Measurements from ENCODE around the gene GPC1.

The GPC1 gene

DNA sequence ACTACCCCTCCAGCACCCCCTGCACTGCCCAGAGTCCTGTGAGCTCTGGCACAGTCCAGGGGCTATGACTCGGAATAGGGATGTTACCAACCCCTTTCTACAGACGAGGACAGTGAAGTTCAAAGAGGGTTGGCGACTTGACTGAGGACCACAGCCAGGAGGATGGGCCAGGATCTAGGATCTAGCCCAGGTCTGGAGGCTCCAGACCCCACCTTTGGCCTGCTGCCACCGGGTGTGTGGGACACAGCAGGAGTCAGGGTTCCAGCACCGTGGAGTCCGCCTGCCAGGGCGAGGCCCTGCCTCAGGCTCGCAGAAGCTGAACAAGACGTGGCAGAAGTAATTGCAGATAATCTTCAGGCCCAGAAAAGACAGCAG is 37.9 kb upstream of the GPC1 start:
- Histone ChIP-seq H3K27me3 (ENCODE audit: insufficient read depth, low read length) (peaks cover 1% of the 10 kb centered on the region; the same call in 1 of the 2 replicates), H3K9me3 (ENCODE audit: low read length) (no peaks in the 10 kb centered on the region)
- TF ChIP-seq EZH2 (IDR thresholded peaks at IDR 0.05; ENCODE audit: borderline replicate concordance, low read length) (no peak), CTCF (IDR thresholded peaks at IDR 0.05; ENCODE audit: low read length) (no peak)

DNA sequence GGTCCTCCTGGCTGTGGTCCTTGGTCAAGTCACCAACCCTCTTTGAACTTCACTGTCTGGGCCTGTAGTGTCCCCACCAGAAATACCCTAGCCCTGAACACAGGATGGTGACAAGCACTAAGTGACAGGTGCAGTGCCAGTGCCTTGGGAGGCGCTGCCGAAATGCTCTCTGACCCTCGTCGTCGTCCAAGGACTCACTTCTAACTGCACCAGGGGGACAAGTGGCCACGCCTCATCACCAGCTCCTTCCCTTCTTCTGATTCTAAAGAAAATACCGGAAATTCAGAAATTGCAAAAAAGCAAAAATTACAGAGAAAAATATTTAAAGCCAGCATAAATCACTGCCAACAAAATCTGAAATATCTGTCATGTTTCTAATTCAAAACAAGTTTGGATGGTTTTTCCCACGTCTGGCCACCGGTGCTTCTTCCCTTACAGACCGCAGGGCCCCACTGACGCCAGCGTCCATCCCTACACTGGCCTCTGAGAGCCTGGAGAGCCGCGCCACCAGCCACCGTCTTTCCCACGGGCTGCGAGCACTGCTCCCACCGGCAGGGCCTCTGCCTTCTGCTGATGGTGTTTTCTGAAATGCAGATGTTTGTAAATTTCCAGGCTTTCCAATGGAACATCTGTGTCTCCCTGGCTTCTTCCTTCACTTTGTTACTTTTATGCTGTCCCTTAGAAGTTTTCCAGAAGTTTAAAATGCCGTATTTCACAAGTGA is 37.4 kb upstream of the GPC1 start:
- H4K20me1 ChIP-seq (ENCODE audit: insufficient read depth, low read length), result no peaks in the 10 kb centered on the region
- no peak overlapping the region for H3K27ac ChIP-seq (ENCODE audit: low read depth, low read length, poor library complexity, severe bottlenecking)
- H3K4me3 ChIP-seq (ENCODE audit: low read depth, low read length, poor library complexity, severe bottlenecking), result no peak overlapping the region
- peaks cover 5% of the 10 kb centered on the region; the same call in 1 of the 2 replicates for H3K27me3 ChIP-seq (ENCODE audit: insufficient read depth, low read length)
- no peak overlapping the region for H3K4me2 ChIP-seq (ENCODE audit: low read length)
- no peak overlapping the region for H2AFZ ChIP-seq (ENCODE audit: low read length)
- no peak for TF ChIP-seq EZH2 (IDR thresholded peaks at IDR 0.05; ENCODE audit: borderline replicate concordance, low read length)
- TF ChIP-seq CTCF (IDR thresholded peaks at IDR 0.05; ENCODE audit: low read length), result no peak
- no peaks in the 10 kb centered on the region for H3K36me3 ChIP-seq (ENCODE audit: insufficient read depth, low read length)
- no peaks in the 10 kb centered on the region for H3F3A ChIP-seq (ENCODE audit: insufficient read depth, low read length)
- no peaks in the 10 kb centered on the region for H3K9me3 ChIP-seq (ENCODE audit: low read length)
- H3K9me2 ChIP-seq (ENCODE audit: low read depth, low read length), result no peaks in the 10 kb centered on the region
- H3K9ac ChIP-seq (ENCODE audit: low read length), result no peak overlapping the region
- no peaks in the 10 kb centered on the region for H3K79me2 ChIP-seq (ENCODE audit: insufficient read depth, low read length)
- H3K4me1 ChIP-seq (ENCODE audit: insufficient read depth, low read length, severe bottlenecking), result no peaks in the 10 kb centered on the region

More for the DNA sequence above, 37.9 kb upstream of the GPC1 start:
- Histone ChIP-seq H4K20me1 (ENCODE audit: insufficient read depth, low read length) (no peaks in the 10 kb centered on the region), H3K4me2 (ENCODE audit: low read length) (no peak overlapping the region), H3K79me2 (ENCODE audit: insufficient read depth, low read length) (no peaks in the 10 kb centered on the region), H3K4me1 (ENCODE audit: insufficient read depth, low read length, severe bottlenecking) (no peaks in the 10 kb centered on the region), H3K27ac (ENCODE audit: low read depth, low read length, poor library complexity, severe bottlenecking) (no peak overlapping the region), H3K9ac (ENCODE audit: low read length) (no peak overlapping the region), H3K36me3 (ENCODE audit: insufficient read depth, low read length) (no peaks in the 10 kb centered on the region), H3K9me2 (ENCODE audit: low read depth, low read length) (no peaks in the 10 kb centered on the region), H3F3A (ENCODE audit: insufficient read depth, low read length) (no peaks in the 10 kb centered on the region), H3K4me3 (ENCODE audit: low read depth, low read length, poor library complexity, severe bottlenecking) (no peak overlapping the region), H2AFZ (ENCODE audit: low read length) (no peak overlapping the region)

GRCh38 chr2:240398661-240399267 is 36.7 kb upstream of the GPC1 start:
- Histone ChIP-seq H3K27me3 (ENCODE audit: insufficient read depth, low read length) (peaks cover 5% of the 10 kb centered on the region; the same call in 1 of the 2 replicates), H3K9me3 (ENCODE audit: low read length) (no peaks in the 10 kb centered on the region), H3K27ac (ENCODE audit: low read depth, low read length, poor library complexity, severe bottlenecking) (no peak overlapping the region), H3K4me3 (ENCODE audit: low read depth, low read length, poor library complexity, severe bottlenecking) (no peak overlapping the region), H4K20me1 (ENCODE audit: insufficient read depth, low read length) (no peaks in the 10 kb centered on the region), H2AFZ (ENCODE audit: low read length) (no peak overlapping the region), H3K4me2 (ENCODE audit: low read length) (no peak overlapping the region), H3K79me2 (ENCODE audit: insufficient read depth, low read length) (no peaks in the 10 kb centered on the region), H3K36me3 (ENCODE audit: insufficient read depth, low read length) (no peaks in the 10 kb centered on the region), H3K9ac (ENCODE audit: low read length) (no peak overlapping the region), H3K9me2 (ENCODE audit: low read depth, low read length) (no peaks in the 10 kb centered on the region), H3F3A (ENCODE audit: insufficient read depth, low read length) (no peaks in the 10 kb centered on the region), H3K4me1 (ENCODE audit: insufficient read depth, low read length, severe bottlenecking) (no peaks in the 10 kb centered on the region)
- TF ChIP-seq CTCF (IDR thresholded peaks at IDR 0.05; ENCODE audit: low read length) (no peak), EZH2 (IDR thresholded peaks at IDR 0.05; ENCODE audit: borderline replicate concordance, low read length) (no peak)
